IPS DF 4.7 (cell line): ENCODE measurements around the gene PAK6.

Source experiments
- DNase-seq: peaks from one replicate; pipeline ENCODE4 v3.0.0-alpha.2; 2013; ENCODE audit warnings: low spot score; ENCODE audit errors: extremely low read depth

The PAK6 gene

GRCh38 chr15:40255033-40255432 lies 16.2 kb downstream of the PAK6 start:
- DNase-seq = no peak

GRCh38 chr15:40256638-40257235 lies 17.9 kb downstream of the PAK6 start:
- DNase-seq = no peak

- DNase-seq = no peak
Measured at GRCh38 chr15:40257656-40258450, 19.0 kb downstream of the PAK6 start.

- no peak for DNase-seq
Measured at GRCh38 chr15:40258544-40258943, 19.7 kb downstream of the PAK6 start.

- no peak for DNase-seq
Measured at GRCh38 chr15:40259021-40259420, 20.2 kb downstream of the PAK6 start.

GRCh38 chr15:40263024-40263754 lies 24.3 kb downstream of the PAK6 start:
- no peak for DNase-seq

GRCh38 chr15:40264321-40265153 lies 25.7 kb downstream of the PAK6 start:
- DNase-seq = no peak

- DNase-seq = no peak
Measured at GRCh38 chr15:40265355-40265754, 26.5 kb downstream of the PAK6 start.

- no peak for DNase-seq
Measured at GRCh38 chr15:40265875-40266274, 27.0 kb downstream of the PAK6 start.

- DNase-seq = no peak
Measured at GRCh38 chr15:40266828-40267304, 28.0 kb downstream of the PAK6 start.

GRCh38 chr15:40267670-40268069 lies 28.8 kb downstream of the PAK6 start:
- DNase-seq = no peak

- DNase-seq = no peak
Measured at GRCh38 chr15:40269604-40270003, 30.7 kb downstream of the PAK6 start.

- no peak for DNase-seq
Measured at GRCh38 chr15:40270246-40270995, 31.6 kb downstream of the PAK6 start.

GRCh38 chr15:40271685-40272484 lies 33.0 kb downstream of the PAK6 start:
- DNase-seq = no peak

GRCh38 chr15:40272485-40273056 lies 33.7 kb downstream of the PAK6 start:
- no peak for DNase-seq

GRCh38 chr15:40273428-40273827 lies 34.6 kb downstream of the PAK6 start:
- DNase-seq = no peak

- DNase-seq = no peak
Measured at GRCh38 chr15:40274350-40275274, 35.7 kb downstream of the PAK6 start.

GRCh38 chr15:40275523-40275922 lies 36.7 kb downstream of the PAK6 start:
- DNase-seq = no peak
